ENCODE data around the gene MTCL1. TPM values are rescaled to one million over a fixed set of nuclear protein-coding genes. Genes with fewer than 3 reads are reported as not detected.

The MTCL1 gene
- total and polyA plus RNA-seq, 4 donors = 0.65 to 5.4 (median 1.4) TPM

- TF ChIP-seq HNF4G (IDR thresholded peaks at IDR 0.05) = no peak
- H3K4me3 ChIP-seq (ENCODE audit: low read depth in 1 of 3, low read length in 3 of 3) = no peak overlapping the region
- no peaks in the 10 kb centered on the region for H3K27me3 ChIP-seq (ENCODE audit: control insufficient read depth in 4 of 4, insufficient read depth in 4 of 4, low read length in 3 of 4)
- H3K36me3 ChIP-seq (ENCODE audit: control insufficient read depth in 4 of 4, insufficient read depth in 3 of 4, low read depth in 1 of 4, low read length in 3 of 4) = no peaks in the 10 kb centered on the region
- no peaks in the 10 kb centered on the region for H3K9me3 ChIP-seq (ENCODE audit: control insufficient read depth in 4 of 4, low read length in 3 of 4)
- no peaks in the 10 kb centered on the region for H3K4me1 ChIP-seq (ENCODE audit: control insufficient read depth in 4 of 4, insufficient read depth in 4 of 4, low read length in 3 of 4)
- no peak for DNase-seq (ENCODE audit: low spot score)
- 88% methylated on average over 34 of the region's 34 CpGs for WGBS
- H3K27ac ChIP-seq (ENCODE audit: low read depth in 1 of 2, low read length in 2 of 2) = no peak overlapping the region
- no peak overlapping the region for H3K9ac ChIP-seq (ENCODE audit: low read depth in 1 of 2, low read length in 2 of 2)
Observed at GRCh38 chr18:8856769-8857393, 151.5 kb downstream of the MTCL1 start.

GRCh38 chr18:8857806-8858205 is 152.4 kb downstream of the MTCL1 start:
- Histone ChIP-seq H3K4me1 (ENCODE audit: control insufficient read depth in 4 of 4, insufficient read depth in 4 of 4, low read length in 3 of 4) (no peaks in the 10 kb centered on the region), H3K9ac (ENCODE audit: low read depth in 1 of 2, low read length in 2 of 2) (no peak overlapping the region), H3K27ac (ENCODE audit: low read depth in 1 of 2, low read length in 2 of 2) (no peak overlapping the region), H3K4me3 (ENCODE audit: low read depth in 1 of 3, low read length in 3 of 3) (no peak overlapping the region), H3K27me3 (ENCODE audit: control insufficient read depth in 4 of 4, insufficient read depth in 4 of 4, low read length in 3 of 4) (no peaks in the 10 kb centered on the region), H3K9me3 (ENCODE audit: control insufficient read depth in 4 of 4, low read length in 3 of 4) (no peaks in the 10 kb centered on the region), H3K36me3 (ENCODE audit: control insufficient read depth in 4 of 4, insufficient read depth in 3 of 4, low read depth in 1 of 4, low read length in 3 of 4) (no peaks in the 10 kb centered on the region)
- WGBS = 87% methylated on average over 4 of the region's 4 CpGs
- TF ChIP-seq RAD21 (IDR thresholded peaks at IDR 0.05) = no peak
- no peak for TF ChIP-seq EGR1 (IDR thresholded peaks at IDR 0.05; ENCODE audit: low read depth in 2 of 2)
- TF ChIP-seq GABPA (IDR thresholded peaks at IDR 0.05 in 1 of 2, conservative IDR thresholded peaks at IDR 0.05 in 1 of 2) = no peak
- no peak for TF ChIP-seq TAF1 (conservative IDR thresholded peaks at IDR 0.05)
- TF ChIP-seq CTCF (IDR thresholded peaks at IDR 0.05; ENCODE audit: low read depth, low read length, missing input control) = no peak
- TF ChIP-seq SP1 (IDR thresholded peaks at IDR 0.05) = no peak
- no peak for TF ChIP-seq REST (IDR thresholded peaks at IDR 0.05)
- no peak for TF ChIP-seq HNF4A (conservative IDR thresholded peaks at IDR 0.05)
- TF ChIP-seq ZBTB33 (IDR thresholded peaks at IDR 0.05) = no peak
- no peak for TF ChIP-seq RXRA (IDR thresholded peaks at IDR 0.05)
- no peak for TF ChIP-seq ATF3 (IDR thresholded peaks at IDR 0.05)
- no peak for TF ChIP-seq HNF4G (IDR thresholded peaks at IDR 0.05)
- no peak for DNase-seq (ENCODE audit: low spot score)
